HG03139 (cell line): ENCODE results near the gene YKT6.
A peak's percentile ranks its signal among the peaks of the same experiment; 100 is the strongest.

Experiments used
- ATAC-seq: cut with Tn5 transposase; IDR thresholded peaks from one replicate; pipeline ENCODE4 v1.9.1; 2021; ENCODE audit not compliant: unreplicated experiment

Gene YKT6

GRCh38 chr7:44257618-44258422 is 57.0 kb downstream of the YKT6 start:
- peak; percentile 83 for ATAC-seq

- no peak for ATAC-seq
These were observed 57.6 kb downstream of the YKT6 start for GRCh38 chr7:44258423-44258760.

GRCh38 chr7:44258865-44259546 is 58.2 kb downstream of the YKT6 start:
- no peak for ATAC-seq

GRCh38 chr7:44259547-44260457 is 59.0 kb downstream of the YKT6 start:
- ATAC-seq: no peak

- no peak for ATAC-seq
These were observed 60.5 kb downstream of the YKT6 start for GRCh38 chr7:44261240-44261639.

- no peak for ATAC-seq
These were observed 61.3 kb downstream of the YKT6 start for GRCh38 chr7:44262031-44262430.

GRCh38 chr7:44263326-44264082 is 62.7 kb downstream of the YKT6 start:
- no peak for ATAC-seq
